ENCODE measurements around the gene GOLGA8B. TPM values are rescaled to one million over a fixed set of nuclear protein-coding genes. Genes with fewer than 3 reads are reported as not detected.
"Not testable (repeated sequence)": the region's sequence is repeated elsewhere in the genome, so short reads cannot be mapped to it uniquely, and the experiment has no call there.

GOLGA8B gene
- total and polyA plus RNA-seq, 2 of the 8 experiments (the other 6 are each of a cell fraction or from before 2014, with no cell fraction given): 14.1 to 23.3 TPM

GRCh38 chr15:34543860-34544649 is 39.4 kb downstream of the GOLGA8B start:
- H2AFZ ChIP-seq (ENCODE audit: low read length); H3K4me2 ChIP-seq (ENCODE audit: insufficient read depth in 1 of 2, low read depth in 2 of 2, low read length in 2 of 2); H4K8ac ChIP-seq (ENCODE audit: extremely low read depth, insufficient read depth, low read length); H2BK15ac ChIP-seq (ENCODE audit: low read length); H2BK20ac ChIP-seq (ENCODE audit: low read length); H3K36me3 ChIP-seq (ENCODE audit: control insufficient read depth in 2 of 4, insufficient read depth in 4 of 4, low read length in 3 of 4); CTCF ChIA-PET (ENCODE audit: partially characterized antibody); H3K14ac ChIP-seq (ENCODE audit: insufficient read length); H3K23me2 ChIP-seq (ENCODE audit: low read depth, low read length); H3K9ac ChIP-seq (replicated peaks in 1 of 4; ENCODE audit: extremely low read depth in 1 of 4, low read depth in 3 of 4, low read length in 3 of 4); H2BK120ac ChIP-seq (replicated peaks; ENCODE audit: low read depth, low read length); H4K20me1 ChIP-seq (replicated peaks in 1 of 2; ENCODE audit: control insufficient read depth in 1 of 2, insufficient read depth in 2 of 2, low read length in 2 of 2); H3K4ac ChIP-seq (replicated peaks; ENCODE audit: insufficient read length, low read depth, low read length); H3K23ac ChIP-seq (ENCODE audit: insufficient read length); FAIRE-seq; H4K5ac ChIP-seq (ENCODE audit: insufficient read length, low read depth, low read length); H3K56ac ChIP-seq (replicated peaks; ENCODE audit: insufficient read length, low read depth, low read length); H4K91ac ChIP-seq (replicated peaks; ENCODE audit: insufficient read length, low read length); H2AK5ac ChIP-seq (ENCODE audit: low read depth, low read length); H3K4me1 ChIP-seq (replicated peaks in 1 of 4; ENCODE audit: control insufficient read depth in 3 of 4, insufficient read depth in 4 of 4, low read length in 3 of 4); H3K9me3 ChIP-seq (ENCODE audit: insufficient read depth in 2 of 2, low read depth in 1 of 2, low read length in 1 of 2); DNase-seq (ENCODE audit: low read depth in 1 of 2, low spot score in 2 of 2); H3K27ac ChIP-seq (ENCODE audit: low read depth, low read length); H2BK12ac ChIP-seq (ENCODE audit: low read depth, low read length); H3K18ac ChIP-seq (ENCODE audit: extremely low read depth, low read length); H2BK5ac ChIP-seq (ENCODE audit: low read depth, low read length); H3K79me2 ChIP-seq (ENCODE audit: control insufficient read depth in 1 of 2, insufficient read depth in 2 of 2, low read length in 2 of 2); H3K27me3 ChIP-seq (replicated peaks in 1 of 4; ENCODE audit: control insufficient read depth in 3 of 4, extremely low read depth in 1 of 4, insufficient read depth in 3 of 4, low read length in 3 of 4); H3K4me3 ChIP-seq (ENCODE audit: extremely low read depth in 1 of 4, insufficient read depth in 2 of 4, low read depth in 3 of 4, low read length in 4 of 4); H3K79me1 ChIP-seq (ENCODE audit: low read depth, low read length); POLR2A ChIA-PET (ENCODE audit: partially characterized antibody): not testable (repeated sequence)
- no CpG with 5 or more reads among the region's 7 CpGs for WGBS, 2 experiments (ENCODE audit: extremely low coverage in 1 of 2, insufficient coverage in 1 of 2, insufficient read length in 1 of 2, insufficient replicate concordance in 2 of 2, low coverage in 1 of 2, low lambda C conversion rate in 2 of 2, missing lambda C conversion rate in 1 of 2)

- H2BK120ac ChIP-seq (replicated peaks; ENCODE audit: low read depth, low read length); H4K20me1 ChIP-seq (replicated peaks in 1 of 2; ENCODE audit: control insufficient read depth in 1 of 2, insufficient read depth in 2 of 2, low read length in 2 of 2); H3K4me2 ChIP-seq (ENCODE audit: insufficient read depth in 1 of 2, low read depth in 2 of 2, low read length in 2 of 2); H3K27ac ChIP-seq (ENCODE audit: low read depth, low read length); H2AFZ ChIP-seq (ENCODE audit: low read length); H2BK12ac ChIP-seq (ENCODE audit: low read depth, low read length); H4K5ac ChIP-seq (ENCODE audit: insufficient read length, low read depth, low read length); H3K4ac ChIP-seq (replicated peaks; ENCODE audit: insufficient read length, low read depth, low read length); H3K9me3 ChIP-seq (ENCODE audit: insufficient read depth in 2 of 2, low read depth in 1 of 2, low read length in 1 of 2); H3K18ac ChIP-seq (ENCODE audit: extremely low read depth, low read length); H2BK20ac ChIP-seq (ENCODE audit: low read length); POLR2A ChIA-PET (ENCODE audit: partially characterized antibody); H3K4me1 ChIP-seq (replicated peaks in 1 of 4; ENCODE audit: control insufficient read depth in 3 of 4, insufficient read depth in 4 of 4, low read length in 3 of 4); H2AK5ac ChIP-seq (ENCODE audit: low read depth, low read length); H4K91ac ChIP-seq (replicated peaks; ENCODE audit: insufficient read length, low read length); CTCF ChIA-PET (ENCODE audit: partially characterized antibody); H4K8ac ChIP-seq (ENCODE audit: extremely low read depth, insufficient read depth, low read length); H3K4me3 ChIP-seq (ENCODE audit: extremely low read depth in 1 of 4, insufficient read depth in 2 of 4, low read depth in 3 of 4, low read length in 4 of 4); H3K14ac ChIP-seq (ENCODE audit: insufficient read length); H3K9ac ChIP-seq (replicated peaks in 1 of 4; ENCODE audit: extremely low read depth in 1 of 4, low read depth in 3 of 4, low read length in 3 of 4); H3K79me2 ChIP-seq (ENCODE audit: control insufficient read depth in 1 of 2, insufficient read depth in 2 of 2, low read length in 2 of 2); DNase-seq (ENCODE audit: low read depth in 1 of 2, low spot score in 2 of 2); H3K36me3 ChIP-seq (ENCODE audit: control insufficient read depth in 2 of 4, insufficient read depth in 4 of 4, low read length in 3 of 4); H3K56ac ChIP-seq (replicated peaks; ENCODE audit: insufficient read length, low read depth, low read length); H3K79me1 ChIP-seq (ENCODE audit: low read depth, low read length); H3K23me2 ChIP-seq (ENCODE audit: low read depth, low read length); H3K23ac ChIP-seq (ENCODE audit: insufficient read length); H3K27me3 ChIP-seq (replicated peaks in 1 of 4; ENCODE audit: control insufficient read depth in 3 of 4, extremely low read depth in 1 of 4, insufficient read depth in 3 of 4, low read length in 3 of 4); H2BK5ac ChIP-seq (ENCODE audit: low read depth, low read length); H2BK15ac ChIP-seq (ENCODE audit: low read length): not testable (repeated sequence)
- peak; percentile 100 for FAIRE-seq
- WGBS, 2 experiments (ENCODE audit: extremely low coverage in 1 of 2, insufficient coverage in 1 of 2, insufficient read length in 1 of 2, insufficient replicate concordance in 2 of 2, low coverage in 1 of 2, low lambda C conversion rate in 2 of 2, missing lambda C conversion rate in 1 of 2): no CpG with 5 or more reads among the region's 13 CpGs
Measured at GRCh38 chr15:34535857-34536256, 47.6 kb downstream of the GOLGA8B start.
